HepG2 (cell line): ENCODE data around the gene TTC8. TPM values are rescaled to one million over a fixed set of nuclear protein-coding genes. Genes with fewer than 3 reads are reported as not detected.
A peak's percentile ranks its signal among the peaks of the same experiment; 100 is the strongest.

Experiments used
- AFF4 ChIP-seq: sonication (generic); formaldehyde crosslinking; IDR thresholded peaks from 2 replicates; pipeline ENCODE4 v1.4.0; 2020; ENCODE audit warnings: missing genetic modification reagents
- ATF5 ChIP-seq: sonication (generic); formaldehyde crosslinking; IDR thresholded peaks from 2 replicates; pipeline ENCODE4 v1.4.0; 2020; ENCODE audit warnings: mild to moderate bottlenecking, low read depth, missing genetic modification reagents
- CBX1 ChIP-seq: IDR thresholded peaks from one replicate; pipeline ENCODE4 v1.6.1; 2016; ENCODE audit warnings: antibody characterized with exemption, low read depth
- DPF2 ChIP-seq: sonication (generic); formaldehyde crosslinking; IDR thresholded peaks from 2 replicates; pipeline ENCODE4 v1.4.0; 2020; ENCODE audit warnings: mild to moderate bottlenecking, low read depth, missing genetic modification reagents, borderline replicate concordance
- ELF4 ChIP-seq: sonication (generic); formaldehyde crosslinking; IDR thresholded peaks from 2 replicates; pipeline ENCODE4 v1.5.0; 2020; ENCODE audit warnings: missing genetic modification reagents, mild to moderate bottlenecking, moderate library complexity, borderline replicate concordance
- ETV6 ChIP-seq: sonication (generic); formaldehyde crosslinking; conservative IDR thresholded peaks from 2 replicates; pipeline ENCODE4 v1.4.0; 2020; ENCODE audit warnings: missing genetic modification reagents
- HES4 ChIP-seq: sonication (generic); formaldehyde crosslinking; IDR thresholded peaks from 2 replicates; pipeline ENCODE4 v1.9.0; 2021; ENCODE audit warnings: mild to moderate bottlenecking, missing genetic modification reagents, borderline replicate concordance
- IRF9 ChIP-seq: sonication (generic); formaldehyde crosslinking; IDR thresholded peaks from 2 replicates; pipeline ENCODE4 v1.8.0; 2022; ENCODE audit warnings: missing genetic modification reagents, mild to moderate bottlenecking, borderline replicate concordance
- MEIS2 ChIP-seq: sonication (generic); formaldehyde crosslinking; IDR thresholded peaks from 2 replicates; pipeline ENCODE4 v1.9.0; 2021; ENCODE audit warnings: mild to moderate bottlenecking, missing genetic modification reagents
- MTF1 ChIP-seq: sonication (generic); formaldehyde crosslinking; IDR thresholded peaks from 2 replicates; pipeline ENCODE4 v1.5.0; 2020; ENCODE audit warnings: missing genetic modification reagents
- PCBP1 ChIP-seq: fragments of 200-400 bp; formaldehyde crosslinking; IDR thresholded peaks from 2 replicates; pipeline ENCODE4 v1.6.1; 2017; ENCODE audit warnings: mild to moderate bottlenecking, low read depth, low read length, borderline replicate concordance
- RAD21 ChIP-seq: fragments of 450-650 bp; formaldehyde crosslinking; IDR thresholded peaks from 2 replicates; pipeline ENCODE4 v1.5.0; 2020; ENCODE audit warnings: mild to moderate bottlenecking
- SMARCC2 ChIP-seq: fragments of 450-650 bp; IDR thresholded peaks from 2 replicates; pipeline ENCODE4 v1.6.1; 2017; ENCODE audit warnings: antibody characterized with exemption, mild to moderate bottlenecking
- SP4 ChIP-seq: sonication (generic); formaldehyde crosslinking; IDR thresholded peaks from 2 replicates; pipeline ENCODE4 v1.8.1; 2023; ENCODE audit warnings: mild to moderate bottlenecking, missing genetic modification reagents
- SRSF1 ChIP-seq: fragments of 200-400 bp; formaldehyde crosslinking; optimal IDR thresholded peaks from 2 replicates; pipeline ENCODE3; 2017; ENCODE audit warnings: mild to moderate bottlenecking, low read depth, low read length, moderate library complexity
- ZNF12 ChIP-seq: sonication (generic); formaldehyde crosslinking; IDR thresholded peaks from 2 replicates; pipeline ENCODE4 v1.5.0; 2020; ENCODE audit warnings: missing genetic modification reagents
- ZNF18 ChIP-seq: sonication (generic); formaldehyde crosslinking; IDR thresholded peaks from 2 replicates; pipeline ENCODE4 v1.8.0; 2022; ENCODE audit warnings: mild to moderate bottlenecking, missing genetic modification reagents; ENCODE audit not compliant: insufficient replicate concordance
- ZNF331 ChIP-seq: sonication (generic); formaldehyde crosslinking; IDR thresholded peaks from 2 replicates; pipeline ENCODE4 v1.4.0; 2020; ENCODE audit warnings: missing genetic modification reagents
- ZNF496 ChIP-seq: sonication (generic); formaldehyde crosslinking; IDR thresholded peaks from 2 replicates; pipeline ENCODE4 v1.8.1; 2023; ENCODE audit warnings: mild to moderate bottlenecking, moderate library complexity, missing genetic modification reagents; ENCODE audit not compliant: insufficient replicate concordance
- ZNF589 ChIP-seq: sonication (generic); formaldehyde crosslinking; conservative IDR thresholded peaks from 2 replicates; pipeline ENCODE4 v1.8.0; 2022; ENCODE audit warnings: mild to moderate bottlenecking, moderate library complexity, missing genetic modification reagents
- ZSCAN12 ChIP-seq: sonication (generic); formaldehyde crosslinking; IDR thresholded peaks from 2 replicates; pipeline ENCODE4 v1.9.0; 2021; ENCODE audit warnings: mild to moderate bottlenecking, missing genetic modification reagents
- polyA plus RNA-seq, 8 experiments: library from polyadenylated mRNA; depleted of rRNA in 3 of 8; stranded (reverse) in 7 of 8; unstranded in 1 of 8; fragments of >200 nt; fragmentation: Illumina TruSeq in 4 of 8; extraction: Trizol in 4 of 8; gene quantifications; 2 replicates each; pipeline versions ENCODE4 v1.2.1 to v1.2.3, GENCODE V29; 2011 to 2016; ENCODE audit warnings: low read depth in 4 of 8, missing spikeins in 1 of 8, mixed read lengths in 1 of 8; ENCODE audit not compliant: insufficient read depth in 1 of 8
- total RNA-seq, 5 experiments: library from RNA; depleted of rRNA; stranded (reverse); fragments of >200 nt; fragmentation: Illumina TruSeq; extraction: Trizol; gene quantifications; 2 replicates each; pipeline ENCODE4 v1.2.3, GENCODE V29; 2016; ENCODE audit warnings: low read depth in 1 of 5

Gene TTC8
- total and polyA plus RNA-seq, 2 of the 13 experiments (the other 11 are each of a cell fraction or from before 2014, with no cell fraction given), result 13.8 to 15.2 TPM

GRCh38 chr14:88824314-88825077 is at the start of gene TTC8 (continued):
- TF ChIP-seq AFF4 (CRISPR knock-in tag) (no peak), CBX1 (peak; percentile 65), ZNF589 (CRISPR knock-in tag) (no peak), PCBP1 (no peak), ZNF331 (peak; percentile 45), ATF5 (CRISPR knock-in tag) (0 out of 2 replicates have a peak, but pooled peaks have one; percentile 55), ZNF12 (CRISPR knock-in tag) (no peak), DPF2 (CRISPR knock-in tag) (no peak), ZNF18 (CRISPR knock-in tag) (peak; percentile 69), MTF1 (CRISPR knock-in tag) (no peak), SMARCC2 (no peak), MEIS2 (CRISPR knock-in tag) (0 out of 2 replicates have a peak, but pooled peaks have one; percentile 69), SP4 (CRISPR knock-in tag) (peak; percentile 82), HES4 (CRISPR knock-in tag) (peak; percentile 56; the same call in 1 of the 2 replicates), ZSCAN12 (CRISPR knock-in tag) (no peak), ETV6 (CRISPR knock-in tag) (peak; percentile 60; the same call in 1 of the 2 replicates), IRF9 (CRISPR knock-in tag) (peak; percentile 84; the same call in 1 of the 2 replicates), ZNF496 (CRISPR knock-in tag) (no peak), SRSF1 (peak; percentile 55), ELF4 (CRISPR knock-in tag) (no peak), RAD21 (CRISPR knock-in tag) (no peak)
